ENCODE measurements around the gene SEMA6D. TPM values are rescaled to one million over a fixed set of nuclear protein-coding genes. Genes with fewer than 3 reads are reported as not detected.

SEMA6D gene
- total and polyA plus RNA-seq, 10 of the 15 experiments (the other 5 are each of a cell fraction or from before 2014, with no cell fraction given): 0.01 to 0.52 (median 0.09) TPM; not detected in 6

DNA sequence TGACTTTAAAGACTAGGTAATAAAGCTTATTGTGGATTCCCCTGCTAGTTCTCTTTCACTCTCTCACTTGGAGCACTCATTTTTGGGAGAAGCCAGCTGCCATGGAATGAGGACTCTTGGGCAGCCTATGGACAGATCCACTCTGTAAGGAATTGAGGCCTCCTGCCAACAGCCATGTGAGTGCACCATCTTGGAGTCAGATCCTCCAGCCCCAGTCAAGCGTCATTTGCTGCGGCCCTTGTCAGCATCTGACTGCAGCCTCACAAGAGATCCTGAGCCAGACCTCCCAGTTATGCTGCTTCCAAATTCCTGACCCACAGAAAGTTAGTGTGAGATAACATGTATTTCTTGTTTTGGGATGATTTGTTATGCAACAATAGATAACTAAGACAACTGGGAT is 101.9 kb downstream of the SEMA6D start:
- no peak overlapping the region for H3K4me3 ChIP-seq
- no peak for ATAC-seq
- no peak overlapping the region for H3K4me2 ChIP-seq (ENCODE audit: control insufficient read depth, insufficient read depth)
- no peak overlapping the region for H3K27ac ChIP-seq (ENCODE audit: control insufficient read depth, insufficient read depth)
- 54% methylated on average over 2 of the region's 2 CpGs for WGBS (ENCODE audit: insufficient coverage, insufficient replicate concordance, low lambda C conversion rate, missing lambda C conversion rate)
- ChIA-PET RAD21 (ENCODE audit: unreplicated experiment) (no interaction called here), SMC1A (ENCODE audit: uncharacterized antibody, unreplicated experiment) (no interaction called here), POLR2A (no interaction called here), CTCF (no interaction called here)
- no peaks in the 10 kb centered on the region for H4K20me1 ChIP-seq (ENCODE audit: control insufficient read depth, insufficient read depth)
- BruUV-seq (replicated peaks): no TSS peak
- FAIRE-seq: no peak
- H2AFZ ChIP-seq (ENCODE audit: control insufficient read depth, low read depth, low read length): no peak overlapping the region
- no peaks in the 10 kb centered on the region for H3K9me3 ChIP-seq (replicated peaks; ENCODE audit: control insufficient read depth, insufficient read depth, low read length)
- TF ChIP-seq JUNB (IDR thresholded peaks at IDR 0.05) (no peak), PAX8 (IDR thresholded peaks at IDR 0.05) (no peak), SMARCA5 (IDR thresholded peaks at IDR 0.05) (no peak), PAX5 (IDR thresholded peaks at IDR 0.05; ENCODE audit: borderline replicate concordance, low read depth, low read length) (no peak), POLR2AphosphoS2 (IDR thresholded peaks at IDR 0.05; ENCODE audit: low read depth, low read length) (no peak), CEBPB (IDR thresholded peaks at IDR 0.05; ENCODE audit: borderline replicate concordance in 1 of 2, low read depth in 2 of 2, low read length in 2 of 2) (no peak), SRF (IDR thresholded peaks at IDR 0.05; ENCODE audit: low read depth in 2 of 2, low read length in 2 of 2) (no peak), GATAD2B (conservative IDR thresholded peaks at IDR 0.05; ENCODE audit: low read depth) (no peak), YY1 (IDR thresholded peaks at IDR 0.05; ENCODE audit: low read depth, low read length) (no peak), CHD1 (IDR thresholded peaks at IDR 0.05; ENCODE audit: low read depth, low read length) (no peak), MEF2A (IDR thresholded peaks at IDR 0.05; ENCODE audit: insufficient read depth, low read depth, low read length) (no peak)
- TF ChIP-seq, protein P1, sequence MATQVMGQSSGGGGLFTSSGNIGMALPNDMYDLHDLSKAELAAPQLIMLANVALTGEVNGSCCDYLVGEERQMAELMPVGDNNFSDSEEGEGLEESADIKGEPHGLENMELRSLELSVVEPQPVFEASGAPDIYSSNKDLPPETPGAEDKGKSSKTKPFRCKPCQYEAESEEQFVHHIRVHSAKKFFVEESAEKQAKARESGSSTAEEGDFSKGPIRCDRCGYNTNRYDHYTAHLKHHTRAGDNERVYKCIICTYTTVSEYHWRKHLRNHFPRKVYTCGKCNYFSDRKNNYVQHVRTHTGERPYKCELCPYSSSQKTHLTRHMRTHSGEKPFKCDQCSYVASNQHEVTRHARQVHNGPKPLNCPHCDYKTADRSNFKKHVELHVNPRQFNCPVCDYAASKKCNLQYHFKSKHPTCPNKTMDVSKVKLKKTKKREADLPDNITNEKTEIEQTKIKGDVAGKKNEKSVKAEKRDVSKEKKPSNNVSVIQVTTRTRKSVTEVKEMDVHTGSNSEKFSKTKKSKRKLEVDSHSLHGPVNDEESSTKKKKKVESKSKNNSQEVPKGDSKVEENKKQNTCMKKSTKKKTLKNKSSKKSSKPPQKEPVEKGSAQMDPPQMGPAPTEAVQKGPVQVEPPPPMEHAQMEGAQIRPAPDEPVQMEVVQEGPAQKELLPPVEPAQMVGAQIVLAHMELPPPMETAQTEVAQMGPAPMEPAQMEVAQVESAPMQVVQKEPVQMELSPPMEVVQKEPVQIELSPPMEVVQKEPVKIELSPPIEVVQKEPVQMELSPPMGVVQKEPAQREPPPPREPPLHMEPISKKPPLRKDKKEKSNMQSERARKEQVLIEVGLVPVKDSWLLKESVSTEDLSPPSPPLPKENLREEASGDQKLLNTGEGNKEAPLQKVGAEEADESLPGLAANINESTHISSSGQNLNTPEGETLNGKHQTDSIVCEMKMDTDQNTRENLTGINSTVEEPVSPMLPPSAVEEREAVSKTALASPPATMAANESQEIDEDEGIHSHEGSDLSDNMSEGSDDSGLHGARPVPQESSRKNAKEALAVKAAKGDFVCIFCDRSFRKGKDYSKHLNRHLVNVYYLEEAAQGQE (IDR thresholded peaks at IDR 0.05; ENCODE audit: low read depth, low read length): no peak
- TF ChIP-seq, protein P2, sequence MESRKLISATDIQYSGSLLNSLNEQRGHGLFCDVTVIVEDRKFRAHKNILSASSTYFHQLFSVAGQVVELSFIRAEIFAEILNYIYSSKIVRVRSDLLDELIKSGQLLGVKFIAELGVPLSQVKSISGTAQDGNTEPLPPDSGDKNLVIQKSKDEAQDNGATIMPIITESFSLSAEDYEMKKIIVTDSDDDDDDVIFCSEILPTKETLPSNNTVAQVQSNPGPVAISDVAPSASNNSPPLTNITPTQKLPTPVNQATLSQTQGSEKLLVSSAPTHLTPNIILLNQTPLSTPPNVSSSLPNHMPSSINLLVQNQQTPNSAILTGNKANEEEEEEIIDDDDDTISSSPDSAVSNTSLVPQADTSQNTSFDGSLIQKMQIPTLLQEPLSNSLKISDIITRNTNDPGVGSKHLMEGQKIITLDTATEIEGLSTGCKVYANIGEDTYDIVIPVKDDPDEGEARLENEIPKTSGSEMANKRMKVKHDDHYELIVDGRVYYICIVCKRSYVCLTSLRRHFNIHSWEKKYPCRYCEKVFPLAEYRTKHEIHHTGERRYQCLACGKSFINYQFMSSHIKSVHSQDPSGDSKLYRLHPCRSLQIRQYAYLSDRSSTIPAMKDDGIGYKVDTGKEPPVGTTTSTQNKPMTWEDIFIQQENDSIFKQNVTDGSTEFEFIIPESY (IDR thresholded peaks at IDR 0.05): no peak
- no peaks in the 10 kb centered on the region for H3K36me3 ChIP-seq (ENCODE audit: control insufficient read depth in 2 of 2, insufficient read depth in 2 of 2, low read length in 1 of 2)
- in situ Hi-C loops (cut with MboI) (no loop called here), intact Hi-C loops (cut with micrococcal nuclease; ENCODE audit: unreplicated experiment) (no loop called here)
- H3K27me3 ChIP-seq (replicated peaks in 1 of 2; ENCODE audit: control insufficient read depth in 2 of 2, insufficient read depth in 2 of 2, low read length in 1 of 2): no peaks in the 10 kb centered on the region
- H3K79me2 ChIP-seq (ENCODE audit: control insufficient read depth, insufficient read depth, low read length): no peaks in the 10 kb centered on the region
- peaks cover 4% of the 10 kb centered on the region for H3K4me1 ChIP-seq (ENCODE audit: control insufficient read depth, insufficient read depth, low read length)
- no peak overlapping the region for H3K9ac ChIP-seq (ENCODE audit: control insufficient read depth, insufficient read depth, low read length)
- DNase-seq (ENCODE audit: low read depth, low spot score): no peak
